ENCODE measurements around the gene LPGAT1.

Gene LPGAT1

GRCh38 chr1:211811848-211812247, 18.7 kb downstream of the LPGAT1 start:
- Histone ChIP-seq H3K4me3 (no peak overlapping the region), H3K4me1 (no peaks in the 10 kb centered on the region), H3K27me3 (no peaks in the 10 kb centered on the region), H3K9me3 (peaks cover 7% of the 10 kb centered on the region), H3K9ac (no peak overlapping the region), H3K4me2 (no peak overlapping the region), H4K20me1 (peaks cover 16% of the 10 kb centered on the region; the same call in 1 of the 2 replicates), H3K36me3 (peaks cover 63% of the 10 kb centered on the region), H3K27ac (no peak overlapping the region)
- TF ChIP-seq Cebpa-rat (IDR thresholded peaks at IDR 0.05), result no peak

- no peak for TF ChIP-seq Cebpa-rat (IDR thresholded peaks at IDR 0.05)
- Histone ChIP-seq H3K27me3 (no peaks in the 10 kb centered on the region), H3K4me2 (no peak overlapping the region), H3K27ac (no peak overlapping the region), H4K20me1 (peaks cover 16% of the 10 kb centered on the region; the same call in 1 of the 2 replicates), H3K4me3 (no peak overlapping the region), H3K4me1 (no peaks in the 10 kb centered on the region), H3K9me3 (peaks cover 11% of the 10 kb centered on the region), H3K36me3 (peaks cover 66% of the 10 kb centered on the region), H3K9ac (no peak overlapping the region)
These were observed 19.4 kb downstream of the LPGAT1 start for GRCh38 chr1:211811126-211811525.

GRCh38 chr1:211808475-211808874, 22.1 kb downstream of the LPGAT1 start:
- Histone ChIP-seq H3K27me3 (no peaks in the 10 kb centered on the region), H3K4me1 (no peaks in the 10 kb centered on the region), H4K20me1 (no peaks in the 10 kb centered on the region), H3K9ac (no peak overlapping the region), H3K36me3 (peaks cover 69% of the 10 kb centered on the region), H3K4me2 (no peak overlapping the region), H3K4me3 (no peak overlapping the region), H3K9me3 (peaks cover 24% of the 10 kb centered on the region), H3K27ac (no peak overlapping the region)
- no peak for TF ChIP-seq Cebpa-rat (IDR thresholded peaks at IDR 0.05)

- Histone ChIP-seq H3K27me3 (no peaks in the 10 kb centered on the region), H3K27ac (no peak overlapping the region)
These were observed 25.6 kb downstream of the LPGAT1 start for GRCh38 chr1:211804915-211805314.

GRCh38 chr1:211800925-211801607, 29.5 kb downstream of the LPGAT1 start:
- no peak overlapping the region for H3K4me2 ChIP-seq
- H3K9ac ChIP-seq, result no peak overlapping the region
- H3K4me3 ChIP-seq, result no peak overlapping the region
- TF ChIP-seq Cebpa-rat (IDR thresholded peaks at IDR 0.05), result no peak
- H3K9me3 ChIP-seq, result peaks cover 36% of the 10 kb centered on the region
- H3K36me3 ChIP-seq, result peaks cover 67% of the 10 kb centered on the region
- H4K20me1 ChIP-seq, result no peaks in the 10 kb centered on the region
- H3K4me1 ChIP-seq, result no peaks in the 10 kb centered on the region
- H3K27me3 ChIP-seq, result no peaks in the 10 kb centered on the region
- H3K27ac ChIP-seq, result no peak overlapping the region

More at GRCh38 chr1:211804915-211805314, 25.6 kb downstream of the LPGAT1 start:
- H3K4me3 ChIP-seq, result no peak overlapping the region
- no peaks in the 10 kb centered on the region for H4K20me1 ChIP-seq
- no peaks in the 10 kb centered on the region for H3K4me1 ChIP-seq
- no peak for TF ChIP-seq Cebpa-rat (IDR thresholded peaks at IDR 0.05)
- no peak overlapping the region for H3K4me2 ChIP-seq
- peaks cover 47% of the 10 kb centered on the region for H3K9me3 ChIP-seq
- H3K9ac ChIP-seq, result no peak overlapping the region
- H3K36me3 ChIP-seq, result peaks cover 66% of the 10 kb centered on the region

GRCh38 chr1:211797994-211798393, 32.6 kb downstream of the LPGAT1 start:
- no peak for TF ChIP-seq Cebpa-rat (IDR thresholded peaks at IDR 0.05)
- H3K4me1 ChIP-seq, result no peaks in the 10 kb centered on the region
- no peaks in the 10 kb centered on the region for H3K27me3 ChIP-seq
- no peak overlapping the region for H3K9ac ChIP-seq
- peaks cover 55% of the 10 kb centered on the region for H3K36me3 ChIP-seq
- no peak overlapping the region for H3K4me2 ChIP-seq
- no peak overlapping the region for H3K4me3 ChIP-seq
- no peaks in the 10 kb centered on the region for H4K20me1 ChIP-seq
- H3K9me3 ChIP-seq, result peaks cover 18% of the 10 kb centered on the region
- H3K27ac ChIP-seq, result no peak overlapping the region

GRCh38 chr1:211791979-211792378, 38.6 kb downstream of the LPGAT1 start:
- H3K4me1 ChIP-seq, result no peaks in the 10 kb centered on the region
- H3K4me2 ChIP-seq, result no peak overlapping the region
- no peak for TF ChIP-seq Cebpa-rat (IDR thresholded peaks at IDR 0.05)
- no peak overlapping the region for H3K27ac ChIP-seq
- peaks cover 58% of the 10 kb centered on the region for H3K36me3 ChIP-seq
- H3K27me3 ChIP-seq, result no peaks in the 10 kb centered on the region
- no peaks in the 10 kb centered on the region for H3K9me3 ChIP-seq
- no peak overlapping the region for H3K9ac ChIP-seq
- no peak overlapping the region for H3K4me3 ChIP-seq
- H4K20me1 ChIP-seq, result no peaks in the 10 kb centered on the region

- H3K27ac ChIP-seq, result no peak overlapping the region
These were observed 40.7 kb downstream of the LPGAT1 start for GRCh38 chr1:211789641-211790464.

GRCh38 chr1:211788626-211789025, 41.9 kb downstream of the LPGAT1 start:
- no peak for TF ChIP-seq Cebpa-rat (IDR thresholded peaks at IDR 0.05)
- Histone ChIP-seq H3K36me3 (peaks cover 61% of the 10 kb centered on the region), H3K4me1 (no peaks in the 10 kb centered on the region), H3K27me3 (no peaks in the 10 kb centered on the region), H3K9me3 (no peaks in the 10 kb centered on the region), H3K9ac (no peak overlapping the region), H3K27ac (no peak overlapping the region), H4K20me1 (no peaks in the 10 kb centered on the region), H3K4me3 (no peak overlapping the region), H3K4me2 (no peak overlapping the region)

More at GRCh38 chr1:211789641-211790464, 40.7 kb downstream of the LPGAT1 start:
- no peaks in the 10 kb centered on the region for H3K4me1 ChIP-seq
- H3K4me3 ChIP-seq, result no peak overlapping the region
- H3K9ac ChIP-seq, result no peak overlapping the region
- no peaks in the 10 kb centered on the region for H3K9me3 ChIP-seq
- no peaks in the 10 kb centered on the region for H3K27me3 ChIP-seq
- TF ChIP-seq Cebpa-rat (IDR thresholded peaks at IDR 0.05), result no peak
- H3K4me2 ChIP-seq, result no peak overlapping the region
- H3K36me3 ChIP-seq, result peaks cover 58% of the 10 kb centered on the region
- no peaks in the 10 kb centered on the region for H4K20me1 ChIP-seq

- Histone ChIP-seq H3K9ac (no peak overlapping the region), H3K36me3 (peaks cover 54% of the 10 kb centered on the region), H3K4me1 (no peaks in the 10 kb centered on the region), H4K20me1 (no peaks in the 10 kb centered on the region), H3K4me3 (no peak overlapping the region), H3K4me2 (no peak overlapping the region), H3K27ac (no peak overlapping the region), H3K27me3 (no peaks in the 10 kb centered on the region), H3K9me3 (no peaks in the 10 kb centered on the region)
- no peak for TF ChIP-seq Cebpa-rat (IDR thresholded peaks at IDR 0.05)
These were observed 46.7 kb downstream of the LPGAT1 start for GRCh38 chr1:211783897-211784296.
